GM18498 (cell line): ENCODE measurements around the gene GALNT2.

ENCODE experiments used
- ATAC-seq: cut with Tn5 transposase; IDR thresholded peaks from one replicate; pipeline ENCODE4 v1.9.1; 2021; ENCODE audit warnings: mild to moderate bottlenecking, moderate library complexity; ENCODE audit not compliant: unreplicated experiment

GALNT2 gene

GRCh38 chr1:230158415-230159291 lies 91.6 kb downstream of the GALNT2 start:
- ATAC-seq = no peak

GRCh38 chr1:230159580-230159979 lies 92.5 kb downstream of the GALNT2 start:
- ATAC-seq = no peak

- no peak for ATAC-seq
Measured at GRCh38 chr1:230160957-230161771, 94.1 kb downstream of the GALNT2 start.

- no peak for ATAC-seq
Measured at GRCh38 chr1:230163205-230163604, 96.2 kb downstream of the GALNT2 start.

GRCh38 chr1:230163719-230164118 lies 96.7 kb downstream of the GALNT2 start:
- no peak for ATAC-seq

GRCh38 chr1:230165536-230165935 lies 98.5 kb downstream of the GALNT2 start:
- no peak for ATAC-seq

- ATAC-seq = no peak
Measured at GRCh38 chr1:230166366-230167132, 99.5 kb downstream of the GALNT2 start.

GRCh38 chr1:230167419-230167852 lies 100.4 kb downstream of the GALNT2 start:
- ATAC-seq = peak; percentile 44

- peak; percentile 46 for ATAC-seq
Measured at GRCh38 chr1:230169454-230170152, 102.6 kb downstream of the GALNT2 start.

GRCh38 chr1:230170153-230170547 lies 103.1 kb downstream of the GALNT2 start:
- ATAC-seq = peak; percentile 41

GRCh38 chr1:230170622-230171021 lies 103.6 kb downstream of the GALNT2 start:
- ATAC-seq = no peak

GRCh38 chr1:230171356-230172015 lies 104.4 kb downstream of the GALNT2 start:
- no peak for ATAC-seq

- ATAC-seq = no peak
Measured at GRCh38 chr1:230172016-230172537, 105.0 kb downstream of the GALNT2 start.

- no peak for ATAC-seq
Measured at GRCh38 chr1:230173187-230173975, 106.3 kb downstream of the GALNT2 start.

GRCh38 chr1:230174041-230174440 lies 107.0 kb downstream of the GALNT2 start:
- ATAC-seq = no peak

- ATAC-seq = no peak
Measured at GRCh38 chr1:230174471-230175162, 107.6 kb downstream of the GALNT2 start.

- ATAC-seq = no peak
Measured at GRCh38 chr1:230175163-230175747, 108.2 kb downstream of the GALNT2 start.

GRCh38 chr1:230175839-230176238 lies 108.8 kb downstream of the GALNT2 start:
- ATAC-seq = no peak
